HG03469 (cell line): ENCODE measurements around the gene LGR5.
"Not testable (repeated sequence)": the region's sequence is repeated elsewhere in the genome, so short reads cannot be mapped to it uniquely, and the experiment has no call there.

ENCODE experiments used
- ATAC-seq: cut with Tn5 transposase; IDR thresholded peaks from one replicate; pipeline ENCODE4 v1.9.1; 2021; ENCODE audit warnings: mild to moderate bottlenecking, moderate library complexity, moderate number of reproducible peaks; ENCODE audit not compliant: unreplicated experiment

LGR5 gene

GRCh38 chr12:71546322-71546861, 106.8 kb downstream of the LGR5 start:
- ATAC-seq = no peak

- no peak for ATAC-seq
These were observed 109.3 kb downstream of the LGR5 start for GRCh38 chr12:71548893-71549292.

DNA sequence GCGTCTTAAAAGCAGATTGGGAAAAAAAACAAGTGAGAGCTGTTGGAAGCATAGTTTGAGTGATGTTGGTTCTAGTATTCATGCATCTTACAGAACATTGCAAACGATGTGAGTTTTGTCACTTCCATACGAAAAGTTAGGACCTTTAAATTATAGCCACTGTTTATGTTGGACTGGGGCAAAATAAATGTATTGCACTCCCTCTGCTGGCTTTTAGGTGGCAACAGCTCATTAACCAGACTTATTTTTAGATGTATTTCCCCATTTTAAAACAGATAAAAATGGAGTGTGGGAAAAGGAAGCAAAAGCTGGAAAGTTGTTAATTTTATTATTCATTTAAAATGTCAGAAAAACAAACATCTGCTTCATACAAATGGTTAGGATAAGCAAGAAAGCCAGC, 111.9 kb downstream of the LGR5 start:
- ATAC-seq = no peak

GRCh38 chr12:71552728-71553501, 113.3 kb downstream of the LGR5 start:
- no peak for ATAC-seq

GRCh38 chr12:71555191-71555590, 115.6 kb downstream of the LGR5 start:
- no peak for ATAC-seq

- not testable (repeated sequence) for ATAC-seq
These were observed 116.2 kb downstream of the LGR5 start for GRCh38 chr12:71555789-71556188.

GRCh38 chr12:71556448-71556847, 116.8 kb downstream of the LGR5 start:
- ATAC-seq = no peak

DNA sequence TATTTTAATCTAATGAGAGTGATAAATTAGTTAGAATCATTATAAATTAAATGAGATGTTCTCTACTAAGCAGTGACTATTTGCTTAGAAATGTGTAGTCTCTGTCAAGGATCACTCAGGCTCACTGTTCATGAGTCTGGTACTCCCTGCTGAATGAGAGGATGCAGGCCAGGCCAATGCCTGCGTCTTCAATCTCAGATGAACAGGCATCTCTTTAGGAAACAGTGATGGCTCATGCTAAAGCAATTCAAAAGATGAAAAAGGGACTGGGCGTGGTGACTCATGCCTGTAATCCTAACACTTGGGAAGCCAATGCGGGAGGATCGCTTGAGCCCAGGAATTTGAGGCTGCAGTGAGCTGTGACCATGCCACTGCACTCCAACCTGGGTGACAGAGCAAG, 117.3 kb downstream of the LGR5 start:
- ATAC-seq = no peak

DNA sequence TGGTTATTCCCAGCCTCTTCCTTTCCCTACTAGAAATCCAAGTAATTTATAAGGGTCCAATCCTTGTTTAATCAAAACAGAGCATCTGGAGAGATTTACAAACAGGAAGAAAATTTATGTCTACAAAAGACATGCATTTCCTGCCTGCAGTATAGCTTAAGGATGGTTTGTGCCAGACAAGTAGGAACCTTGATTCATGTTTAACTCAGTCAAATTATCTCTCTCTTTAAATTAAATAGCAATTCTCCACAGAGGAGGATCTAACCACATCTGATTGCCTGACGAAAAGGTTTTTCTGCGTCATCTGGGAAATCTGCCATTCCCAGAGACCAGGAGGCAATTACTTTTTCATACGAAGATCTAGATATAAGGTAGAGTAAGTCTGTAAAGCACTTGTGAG, 118.8 kb downstream of the LGR5 start:
- no peak for ATAC-seq

GRCh38 chr12:71562676-71563595, 123.3 kb downstream of the LGR5 start:
- no peak for ATAC-seq

GRCh38 chr12:71565535-71565934, 125.9 kb downstream of the LGR5 start:
- ATAC-seq = no peak

DNA sequence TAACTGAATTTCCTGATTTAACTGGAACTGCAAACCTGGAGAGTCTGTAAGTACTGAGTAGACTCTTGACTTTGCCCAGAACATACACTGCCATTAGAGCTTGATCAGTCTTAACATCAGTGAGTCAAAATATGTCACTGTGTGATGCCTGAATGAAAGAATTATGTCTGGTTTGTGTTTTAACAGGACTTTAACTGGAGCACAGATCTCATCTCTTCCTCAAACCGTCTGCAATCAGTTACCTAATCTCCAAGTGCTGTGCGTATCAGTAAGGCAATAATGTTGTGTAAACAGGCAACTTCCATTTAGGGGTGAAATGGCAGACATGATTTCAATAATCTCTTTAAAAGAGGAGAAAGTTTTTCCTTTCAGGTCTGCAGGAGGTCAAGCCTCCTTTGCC, 127.1 kb downstream of the LGR5 start:
- ATAC-seq = no peak

GRCh38 chr12:71567537-71567936, 127.9 kb downstream of the LGR5 start:
- ATAC-seq = no peak

DNA sequence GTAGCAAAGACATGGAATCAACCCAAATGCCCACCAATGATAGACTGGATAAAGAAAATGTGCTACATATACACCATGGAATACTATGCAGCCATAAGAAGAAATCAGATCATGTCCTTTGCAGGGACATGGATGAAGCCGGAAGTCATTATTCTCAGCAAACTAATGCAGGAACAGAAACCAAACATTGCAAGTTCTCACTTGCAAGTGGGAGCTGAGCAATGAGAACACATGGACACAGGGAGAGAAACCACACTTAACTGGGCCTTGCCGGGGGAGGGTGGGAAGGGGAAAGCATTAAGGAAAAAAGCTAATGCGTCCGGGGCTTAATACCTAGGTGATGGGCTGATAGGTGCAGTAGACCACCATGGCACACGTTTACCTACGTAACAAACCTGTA, 130.3 kb downstream of the LGR5 start:
- not testable (repeated sequence) for ATAC-seq

GRCh38 chr12:71576496-71576895, 136.9 kb downstream of the LGR5 start:
- no peak for ATAC-seq

DNA sequence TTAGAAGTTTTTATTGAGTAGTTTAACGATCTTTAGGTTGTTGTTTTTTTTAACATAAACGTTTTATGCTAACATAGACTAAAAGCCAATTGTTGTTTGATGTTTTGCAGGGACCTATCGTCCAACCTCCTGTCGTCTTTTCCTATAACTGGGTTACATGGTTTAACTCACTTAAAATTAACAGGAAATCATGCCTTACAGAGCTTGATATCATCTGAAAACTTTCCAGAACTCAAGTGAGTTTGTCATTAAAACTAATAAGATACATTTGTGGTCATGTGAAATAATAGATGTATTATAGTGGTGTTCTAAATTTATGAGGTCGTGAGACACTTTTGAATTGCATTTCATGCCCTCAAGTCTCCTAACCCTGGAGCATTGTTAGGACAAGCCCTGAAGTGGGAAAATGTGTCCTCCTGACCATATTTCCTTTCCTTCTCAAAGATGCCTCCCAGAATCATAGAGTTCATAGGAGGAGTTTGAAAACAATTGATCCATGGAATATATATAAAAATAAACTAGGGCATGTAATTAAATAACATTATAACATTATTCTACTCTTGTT, 139.2 kb downstream of the LGR5 start:
- no peak for ATAC-seq

GRCh38 chr12:71581206-71581605, 141.6 kb downstream of the LGR5 start:
- no peak for ATAC-seq

GRCh38 chr12:71582925-71583324, 143.3 kb downstream of the LGR5 start:
- no peak for ATAC-seq

DNA sequence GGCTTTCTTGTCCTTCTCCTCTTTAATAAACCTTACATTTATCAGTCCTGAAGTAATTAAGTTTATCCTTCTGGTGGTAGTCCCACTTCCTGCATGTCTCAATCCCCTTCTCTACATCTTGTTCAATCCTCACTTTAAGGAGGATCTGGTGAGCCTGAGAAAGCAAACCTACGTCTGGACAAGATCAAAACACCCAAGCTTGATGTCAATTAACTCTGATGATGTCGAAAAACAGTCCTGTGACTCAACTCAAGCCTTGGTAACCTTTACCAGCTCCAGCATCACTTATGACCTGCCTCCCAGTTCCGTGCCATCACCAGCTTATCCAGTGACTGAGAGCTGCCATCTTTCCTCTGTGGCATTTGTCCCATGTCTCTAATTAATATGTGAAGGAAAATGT, 144.8 kb downstream of the LGR5 start:
- ATAC-seq = no peak

GRCh38 chr12:71585218-71585617, 145.6 kb downstream of the LGR5 start:
- ATAC-seq = no peak

DNA sequence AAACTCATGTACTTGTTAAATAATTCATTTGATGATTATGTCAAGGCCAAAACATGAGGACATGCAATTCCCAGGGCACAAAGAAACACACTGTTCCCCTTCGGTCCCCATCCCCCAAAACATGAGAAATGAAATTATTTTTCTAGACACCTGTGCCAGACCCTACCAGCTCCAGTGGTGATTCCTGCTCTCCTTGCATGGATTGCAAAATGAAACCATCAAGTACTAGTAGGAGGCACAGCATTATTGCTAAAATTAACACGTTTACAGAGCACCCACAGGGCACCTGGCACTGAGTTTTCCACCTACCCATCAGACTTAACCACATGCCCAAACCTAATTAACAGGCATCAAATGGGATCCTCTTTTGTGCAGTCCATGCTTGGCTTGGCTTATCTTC, 147.4 kb downstream of the LGR5 start:
- no peak for ATAC-seq
